NCI-H748 (cell line): ENCODE measurements around the gene KRTAP2-3.
A peak's percentile ranks its signal among the peaks of the same experiment; 100 is the strongest.
"Not testable (repeated sequence)": the region's sequence is repeated elsewhere in the genome, so short reads cannot be mapped to it uniquely, and the experiment has no call there.

ENCODE experiments used
- DNase-seq: peaks from one replicate; lab custom pipeline; 2025; ENCODE audit not compliant: unreplicated experiment; lab: John Stamatoyannopoulos, UW

The KRTAP2-3 gene

GRCh38 chr17:41060052-41060604 lies at the start of gene KRTAP2-3:
TSS of gene KRTAP2-3 (minus strand) at chr17:41060114. CDS start at chr17:41060050, 64 bp downstream.
- no peak for DNase-seq

- not testable (repeated sequence) for DNase-seq
Measured at GRCh38 chr17:41108728-41109386, 48.9 kb upstream of the KRTAP2-3 start.

GRCh38 chr17:41107941-41108450 lies 48.1 kb upstream of the KRTAP2-3 start:
- no peak for DNase-seq

GRCh38 chr17:41105347-41105746 lies 45.4 kb upstream of the KRTAP2-3 start, which contains the start of gene KRTAP4-9:
TSS of gene KRTAP4-9 (plus strand) at chr17:41105389. CDS start at chr17:41105389, 0 bp downstream.
- peak; percentile 9 for DNase-seq

GRCh38 chr17:41104386-41105038 lies 44.6 kb upstream of the KRTAP2-3 start:
- not testable (repeated sequence) for DNase-seq

- no peak for DNase-seq
Measured at GRCh38 chr17:41103896-41104295, 44.0 kb upstream of the KRTAP2-3 start.

GRCh38 chr17:41101586-41102259 lies 41.8 kb upstream of the KRTAP2-3 start, which contains the start of gene KRTAP4-16:
TSS of gene KRTAP4-16 (minus strand) at chr17:41102209. CDS start at chr17:41102209, 0 bp downstream.
- peak; percentile 29 for DNase-seq

GRCh38 chr17:41099682-41100480 lies 40.0 kb upstream of the KRTAP2-3 start:
- not testable (repeated sequence) for DNase-seq

- DNase-seq = no peak
Measured at GRCh38 chr17:41098481-41098880, 38.6 kb upstream of the KRTAP2-3 start.

- no peak for DNase-seq
Measured at GRCh38 chr17:41098042-41098441, 38.1 kb upstream of the KRTAP2-3 start, which contains the start of gene KRTAP4-8. TSS of gene KRTAP4-8 (minus strand) at chr17:41098142. CDS start at chr17:41098084, 58 bp downstream.

GRCh38 chr17:41096055-41096454 lies 36.1 kb upstream of the KRTAP2-3 start:
- no peak for DNase-seq

GRCh38 chr17:41088760-41089352 lies 28.9 kb upstream of the KRTAP2-3 start:
- not testable (repeated sequence) for DNase-seq

- DNase-seq = peak; percentile 39
Measured at GRCh38 chr17:41084100-41084856, 24.4 kb upstream of the KRTAP2-3 start, which contains the start of gene KRTAP4-7. TSS of gene KRTAP4-7 (plus strand) at chr17:41084150. CDS start at chr17:41084207, 57 bp downstream.

GRCh38 chr17:41083427-41083826 lies 23.5 kb upstream of the KRTAP2-3 start:
- not testable (repeated sequence) for DNase-seq

GRCh38 chr17:41082626-41083025 lies 22.7 kb upstream of the KRTAP2-3 start:
- DNase-seq = peak; percentile 9

GRCh38 chr17:41076788-41077187 lies 16.9 kb upstream of the KRTAP2-3 start:
- DNase-seq = no peak

GRCh38 chr17:41073676-41074075 lies 13.8 kb upstream of the KRTAP2-3 start:
- no peak for DNase-seq

- peak; percentile 51 for DNase-seq
Measured at GRCh38 chr17:41071606-41072360, 11.9 kb upstream of the KRTAP2-3 start.
